OCI-LY7 (cell line): Measurements from ENCODE around the gene FBXO17. TPM values are rescaled to one million over a fixed set of nuclear protein-coding genes. Genes with fewer than 3 reads are reported as not detected.

ENCODE experiments used
- BruUV-seq: library from RNA; stranded (reverse); fragments of 400-500 nt; replicated peaks from 2 replicates; lab custom pipeline; 2021; lab: Mats Ljungman, UMichigan
- CTCF ChIA-PET: fragments of 300-600 bp; sonication (Branson Sonifier 250); formaldehyde crosslinking; loops from one replicate; lab custom pipeline; 2022; ENCODE audit warnings: antibody characterized with exemption; ENCODE audit not compliant: unreplicated experiment; lab: Charles Lee
- POLR2A ChIA-PET: fragments of 300-600 bp; sonication (Branson Sonifier 250); formaldehyde crosslinking; loops from one replicate; lab custom pipeline; 2022; ENCODE audit warnings: antibody characterized with exemption; lab: Charles Lee
- DNase-seq: peaks from one replicate; pipeline ENCODE4 v3.0.0-alpha.2; 2015; ENCODE audit warnings: low spot score
- H2AFZ ChIP-seq: fragments of 200-600 bp; sonication (generic), shearing (Covaris generic); 2 replicates; pipeline ENCODE4 v1.6.1; 2014; ENCODE audit warnings: mild to moderate bottlenecking, antibody characterized with exemption, low read length, moderate library complexity
- H3K27ac ChIP-seq: fragments of 200-600 bp; sonication (generic); 2 replicates; pipeline ENCODE4 v1.5.1; 2014; ENCODE audit warnings: mixed run types, low read depth, mild to moderate bottlenecking, moderate library complexity, low read length, inconsistent platforms; ENCODE audit not compliant: poor library complexity, severe bottlenecking
- H3K36me3 ChIP-seq: fragments of 200-600 bp; sonication (generic); 2 replicates; pipeline ENCODE4 v1.6.1; 2014; ENCODE audit warnings: mild to moderate bottlenecking, antibody characterized with exemption, low read length, moderate library complexity, mixed read lengths; ENCODE audit not compliant: insufficient read depth
- H3K4me1 ChIP-seq: fragments of 200-600 bp; sonication (generic); 2 replicates; pipeline ENCODE4 v1.5.1; 2014; ENCODE audit warnings: mild to moderate bottlenecking, low read length; ENCODE audit not compliant: insufficient read depth, poor library complexity, severe bottlenecking
- H3K4me2 ChIP-seq: fragments of 200-600 bp; sonication (generic); 2 replicates; pipeline ENCODE4 v1.6.1; 2014; ENCODE audit warnings: mild to moderate bottlenecking, low read length
- H3K4me3 ChIP-seq: fragments of 200-600 bp; sonication (generic); 2 replicates; pipeline ENCODE4 v1.5.1; 2014; ENCODE audit warnings: mild to moderate bottlenecking, low read depth, low read length; ENCODE audit not compliant: poor library complexity, severe bottlenecking
- H3K79me2 ChIP-seq: fragments of 200-600 bp; sonication (generic); 2 replicates; pipeline ENCODE4 v1.6.1; 2016; ENCODE audit warnings: low read depth, mild to moderate bottlenecking, low read length, moderate library complexity, mixed read lengths; ENCODE audit not compliant: insufficient read depth
- H3K9me2 ChIP-seq: fragments of 200-600 bp; sonication (generic); 2 replicates; pipeline ENCODE4 v1.6.1; 2016; ENCODE audit warnings: mild to moderate bottlenecking, low read length, mixed read lengths; ENCODE audit not compliant: insufficient read depth
- H3K9me3 ChIP-seq: fragments of 200-600 bp; sonication (generic); 2 replicates; pipeline ENCODE4 v1.6.1; 2014; ENCODE audit warnings: mild to moderate bottlenecking, mixed run types, low read length, mixed read lengths
- H4K20me1 ChIP-seq: fragments of 200-600 bp; sonication (generic); 2 replicates; pipeline ENCODE4 v1.6.1; 2014; ENCODE audit warnings: mild to moderate bottlenecking, antibody characterized with exemption, low read length, moderate library complexity, mixed read lengths; ENCODE audit not compliant: insufficient read depth
- EZH2phosphoT487 ChIP-seq: fragments of 200-600 bp; sonication (generic); IDR thresholded peaks from 2 replicates; pipeline ENCODE4 v1.6.1; 2018; ENCODE audit warnings: low read depth, borderline replicate concordance, mild to moderate bottlenecking, mixed run types, antibody characterized with exemption, low read length, moderate library complexity, mixed read lengths
- intact Hi-C: fragments of 100-400 bp; cut with micrococcal nuclease; formaldehyde crosslinking; loops from one replicate; pipeline ENCODE4 v1.10.0; 2022; ENCODE audit not compliant: unreplicated experiment
- total RNA-seq, 2 experiments: library from RNA; depleted of rRNA in 1 of 2; stranded (reverse); fragments of >200 nt in 1 of 2; shearing (Covaris generic) in 1 of 2; gene quantifications; 2 replicates each; pipeline ENCODE4 v1.2.3, GENCODE V29; 2014 to 2022
- TF ChIP-seq, protein P1 (sequence below): fragments of 200-600 bp; sonication (generic); conservative IDR thresholded peaks from 2 replicates; pipeline ENCODE4 v1.5.1; 2014; ENCODE audit warnings: mild to moderate bottlenecking, antibody characterized with exemption, low read length, moderate library complexity, mixed read lengths

FBXO17 gene
- total RNA-seq, 2 experiments from 2014 or later = not detected

DNA sequence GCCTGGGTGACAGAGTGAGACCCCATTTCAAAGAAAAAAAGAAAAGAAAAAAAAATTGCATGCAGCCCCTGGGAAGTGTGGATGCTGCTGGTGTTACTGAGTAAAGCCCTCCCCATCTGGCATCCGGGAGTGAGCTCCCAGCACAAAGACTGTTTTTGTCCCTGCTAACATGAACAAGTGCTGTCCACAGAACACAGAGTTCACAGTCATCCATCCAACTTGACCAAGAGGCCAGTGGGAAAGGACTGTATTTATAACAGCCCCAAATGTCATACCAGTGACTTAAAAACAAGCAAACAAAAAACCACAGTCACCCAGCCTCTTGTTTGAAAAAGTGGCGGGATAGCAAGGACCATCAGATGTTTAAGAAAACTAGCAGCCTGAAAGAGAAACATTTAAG, 10.8 kb downstream of the FBXO17 start:
- intact Hi-C loops = loop anchor here (10.0 kb wide), 1 partner anchor 70 kb away; the partner anchor contains the start of gene FBXO27
- Histone ChIP-seq H3K36me3 (no peaks in the 10 kb centered on the region), H3K4me2 (no peak overlapping the region), H4K20me1 (no peaks in the 10 kb centered on the region), H3K9me3 (no peaks in the 10 kb centered on the region), H2AFZ (no peak overlapping the region), H3K79me2 (no peaks in the 10 kb centered on the region), H3K9me2 (no peaks in the 10 kb centered on the region), H3K4me1 (no peaks in the 10 kb centered on the region), H3K27ac (no peak overlapping the region), H3K4me3 (no peak overlapping the region)
- POLR2A ChIA-PET = interaction anchor here (0.7 kb wide), 1 partner anchor 562 kb away, joined by 3 read pairs; the partner anchor contains the start of gene FAM98C
- CTCF ChIA-PET = no interaction called here
- no TSS peak for BruUV-seq
- TF ChIP-seq EZH2phosphoT487 = no peak
- TF ChIP-seq, protein P1, sequence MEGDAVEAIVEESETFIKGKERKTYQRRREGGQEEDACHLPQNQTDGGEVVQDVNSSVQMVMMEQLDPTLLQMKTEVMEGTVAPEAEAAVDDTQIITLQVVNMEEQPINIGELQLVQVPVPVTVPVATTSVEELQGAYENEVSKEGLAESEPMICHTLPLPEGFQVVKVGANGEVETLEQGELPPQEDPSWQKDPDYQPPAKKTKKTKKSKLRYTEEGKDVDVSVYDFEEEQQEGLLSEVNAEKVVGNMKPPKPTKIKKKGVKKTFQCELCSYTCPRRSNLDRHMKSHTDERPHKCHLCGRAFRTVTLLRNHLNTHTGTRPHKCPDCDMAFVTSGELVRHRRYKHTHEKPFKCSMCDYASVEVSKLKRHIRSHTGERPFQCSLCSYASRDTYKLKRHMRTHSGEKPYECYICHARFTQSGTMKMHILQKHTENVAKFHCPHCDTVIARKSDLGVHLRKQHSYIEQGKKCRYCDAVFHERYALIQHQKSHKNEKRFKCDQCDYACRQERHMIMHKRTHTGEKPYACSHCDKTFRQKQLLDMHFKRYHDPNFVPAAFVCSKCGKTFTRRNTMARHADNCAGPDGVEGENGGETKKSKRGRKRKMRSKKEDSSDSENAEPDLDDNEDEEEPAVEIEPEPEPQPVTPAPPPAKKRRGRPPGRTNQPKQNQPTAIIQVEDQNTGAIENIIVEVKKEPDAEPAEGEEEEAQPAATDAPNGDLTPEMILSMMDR = no peak
- no peak for DNase-seq

DNA sequence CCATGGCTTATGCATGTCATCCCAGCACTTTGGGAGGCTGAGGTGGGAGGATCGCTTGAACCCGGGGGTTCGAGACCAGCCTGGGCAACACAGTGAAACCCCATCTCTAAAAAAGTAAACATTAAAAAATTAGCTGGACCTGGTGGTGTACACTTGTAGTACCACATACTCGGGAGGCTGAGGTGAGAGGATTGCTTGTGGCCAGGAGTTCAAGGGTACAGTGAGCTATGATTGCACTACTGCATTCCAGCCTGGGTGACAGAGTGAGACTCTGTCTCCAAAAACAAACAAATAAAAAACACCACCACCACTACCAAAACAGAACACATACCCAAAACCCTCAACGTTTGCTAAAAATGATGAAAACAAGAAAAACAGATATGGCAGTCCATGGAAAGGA, 15.9 kb downstream of the FBXO17 start:
- POLR2A ChIA-PET = interaction anchor here (0.5 to 0.6 kb wide), 3 partner anchors 153 to 1510 kb away, joined by 3 to 6 read pairs (median 4); no protein-coding TSS in a partner anchor
- intact Hi-C loops = loop anchor here (10.0 kb wide), 1 partner anchor 75 kb away; the partner anchor contains the start of gene FBXO27
- no peak overlapping the region for H3K4me3 ChIP-seq
- CTCF ChIA-PET = interaction anchor here (0.6 kb wide), 1 partner anchor 174 kb away, joined by 3 read pairs; no protein-coding TSS in a partner anchor
- TF ChIP-seq EZH2phosphoT487 = no peak
- TF ChIP-seq, protein P1 = no peak
- H3K27ac ChIP-seq = no peak overlapping the region
- no peaks in the 10 kb centered on the region for H3K4me1 ChIP-seq
- no peak overlapping the region for H3K4me2 ChIP-seq
- no peaks in the 10 kb centered on the region for H4K20me1 ChIP-seq
- no peaks in the 10 kb centered on the region for H3K36me3 ChIP-seq
- H2AFZ ChIP-seq = no peak overlapping the region
- no peaks in the 10 kb centered on the region for H3K9me2 ChIP-seq
- H3K9me3 ChIP-seq = no peaks in the 10 kb centered on the region
- no peaks in the 10 kb centered on the region for H3K79me2 ChIP-seq
- DNase-seq = no peak
- no TSS peak for BruUV-seq

DNA sequence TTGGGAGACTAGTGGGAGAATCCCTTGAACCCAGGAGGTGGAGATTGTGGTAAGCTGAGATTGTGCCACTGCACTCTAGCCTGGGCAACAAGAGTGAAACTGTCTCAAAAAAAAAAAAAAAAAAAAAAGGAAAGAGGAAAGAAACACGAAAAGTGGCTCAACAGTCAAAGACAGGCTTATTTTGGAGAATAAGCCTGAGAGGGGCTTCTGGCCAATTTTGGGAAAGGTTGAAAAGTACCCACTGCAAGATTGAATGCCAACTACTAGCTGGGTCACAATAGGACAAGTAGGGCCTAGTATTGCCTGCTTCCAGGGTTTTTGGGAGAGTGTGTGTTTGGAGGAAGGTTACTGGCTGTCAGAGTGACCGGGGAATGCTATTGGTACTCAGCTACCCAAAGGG, 17.2 kb downstream of the FBXO17 start:
- no peaks in the 10 kb centered on the region for H3K4me1 ChIP-seq
- no peak overlapping the region for H3K4me2 ChIP-seq
- ChIA-PET POLR2A (interaction anchor here (0.7 kb wide), 1 partner anchor 34 kb away, joined by 3 read pairs; no protein-coding TSS in a partner anchor), CTCF (no interaction called here)
- no peaks in the 10 kb centered on the region for H3K9me2 ChIP-seq
- no peak for DNase-seq
- no peaks in the 10 kb centered on the region for H3K36me3 ChIP-seq
- no peak overlapping the region for H3K4me3 ChIP-seq
- intact Hi-C loops = no loop called here
- TF ChIP-seq, protein P1 = no peak
- no TSS peak for BruUV-seq
- no peak overlapping the region for H2AFZ ChIP-seq
- H4K20me1 ChIP-seq = no peaks in the 10 kb centered on the region
- H3K79me2 ChIP-seq = no peaks in the 10 kb centered on the region
- no peaks in the 10 kb centered on the region for H3K9me3 ChIP-seq
- H3K27ac ChIP-seq = no peak overlapping the region
